ENCODE results near the gene EPHB3.

The EPHB3 gene

GRCh38 chr3:184581331-184581855 is 19.8 kb downstream of the EPHB3 start:
- DNase-seq, result no peak

- no peak for DNase-seq
These were observed 21.3 kb downstream of the EPHB3 start for GRCh38 chr3:184582646-184583577.

- DNase-seq, result no peak
These were observed 22.2 kb downstream of the EPHB3 start for GRCh38 chr3:184583578-184584451.

- DNase-seq, result no peak
These were observed 22.9 kb downstream of the EPHB3 start for GRCh38 chr3:184584464-184584891.

GRCh38 chr3:184585545-184585944 is 24.0 kb downstream of the EPHB3 start:
- no peak for DNase-seq

GRCh38 chr3:184586851-184587250 is 25.3 kb downstream of the EPHB3 start:
- DNase-seq, result no peak

GRCh38 chr3:184588776-184589175 is 27.2 kb downstream of the EPHB3 start:
- no peak for DNase-seq

- DNase-seq, result no peak
These were observed 29.2 kb downstream of the EPHB3 start for GRCh38 chr3:184590795-184591194.

- DNase-seq, result no peak
These were observed 30.2 kb downstream of the EPHB3 start for GRCh38 chr3:184591789-184592188.

GRCh38 chr3:184592371-184593219 is 31.0 kb downstream of the EPHB3 start:
- DNase-seq, result no peak

- no peak for DNase-seq
These were observed 31.8 kb downstream of the EPHB3 start for GRCh38 chr3:184593220-184593927.

- DNase-seq, result no peak
These were observed 32.3 kb downstream of the EPHB3 start for GRCh38 chr3:184593928-184594303.

- no peak for DNase-seq
These were observed 32.9 kb downstream of the EPHB3 start for GRCh38 chr3:184594371-184595001.

- DNase-seq, result no peak
These were observed 34.1 kb downstream of the EPHB3 start for GRCh38 chr3:184595726-184596125.

GRCh38 chr3:184596233-184596632 is 34.6 kb downstream of the EPHB3 start:
- DNase-seq, result no peak

GRCh38 chr3:184596886-184597575 is 35.4 kb downstream of the EPHB3 start:
- no peak for DNase-seq

GRCh38 chr3:184597829-184598573 is 36.4 kb downstream of the EPHB3 start:
- DNase-seq, result no peak

GRCh38 chr3:184598574-184598927 is 37.0 kb downstream of the EPHB3 start:
- no peak for DNase-seq

- DNase-seq, result no peak
These were observed 37.6 kb downstream of the EPHB3 start for GRCh38 chr3:184599143-184599542.

Measured in activated T-cell treated with anti-CD3 and anti-CD28 coated beads, Interleukin-2, amount 50 U/mL, for 48 hours (primary cell).